SU-DHL-6 (cell line): ENCODE measurements around the gene UGT2B11.
"Not testable (repeated sequence)": the region's sequence is repeated elsewhere in the genome, so short reads cannot be mapped to it uniquely, and the experiment has no call there.

Experiments
- H2AFZ ChIP-seq: fragments of 200-600 bp; sonication (generic); 2 replicates; pipeline ENCODE4 v1.6.1; 2014; ENCODE audit warnings: low read depth, mild to moderate bottlenecking, moderate library complexity, mixed read lengths, antibody characterized with exemption, low read length; ENCODE audit not compliant: severe bottlenecking
- H3F3A ChIP-seq: fragments of 200-600 bp; shearing (Covaris generic); 2 replicates; pipeline ENCODE4 v1.6.0; 2016; ENCODE audit warnings: antibody characterized with exemption, mild to moderate bottlenecking; ENCODE audit not compliant: insufficient read depth
- H3K27ac ChIP-seq: fragments of 200-600 bp; sonication (generic); 2 replicates; pipeline ENCODE4 v1.5.1; 2016; ENCODE audit warnings: low read depth, mild to moderate bottlenecking, low read length, moderate library complexity, mixed read lengths
- H3K27me3 ChIP-seq: fragments of 200-600 bp; sonication (generic), shearing (Covaris generic); 2 replicates; pipeline ENCODE4 v1.6.0; 2014; ENCODE audit warnings: mild to moderate bottlenecking, low read length
- H3K36me3 ChIP-seq: fragments of 200-600 bp; sonication (generic); 2 replicates; pipeline ENCODE4 v1.6.1; 2014; ENCODE audit warnings: mild to moderate bottlenecking, low read length, mixed read lengths
- H3K4me2 ChIP-seq: fragments of 300-600, 200-600 bp; shearing (Covaris generic), sonication (generic); 2 replicates; pipeline ENCODE4 v1.6.0; 2014; ENCODE audit warnings: low read length, low read depth, mild to moderate bottlenecking; ENCODE audit not compliant: poor library complexity, severe bottlenecking
- H3K4me3 ChIP-seq: fragments of 200-600 bp; sonication (generic); 2 replicates; pipeline ENCODE4 v1.5.1; 2014; ENCODE audit warnings: antibody characterized with exemption, low read length, mild to moderate bottlenecking, mixed read lengths; ENCODE audit not compliant: insufficient read depth, poor library complexity, severe bottlenecking
- H3K79me2 ChIP-seq: fragments of 200-600 bp; sonication (generic); 2 replicates; pipeline ENCODE4 v1.6.1; 2014; ENCODE audit warnings: mild to moderate bottlenecking, low read length, moderate library complexity; ENCODE audit not compliant: insufficient read depth
- H3K9ac ChIP-seq: fragments of 200-600 bp; sonication (generic); 2 replicates; pipeline ENCODE4 v1.7.0; 2014; ENCODE audit warnings: mild to moderate bottlenecking, low read length
- H3K9me2 ChIP-seq: fragments of 200-600 bp; sonication (generic); replicated peaks from 2 replicates; pipeline ENCODE4 v1.6.1; 2014; ENCODE audit warnings: low read length; ENCODE audit not compliant: insufficient read depth
- H3K9me3 ChIP-seq: fragments of 200-600 bp; sonication (generic); 2 replicates; pipeline ENCODE4 v1.6.1; 2014; ENCODE audit warnings: low read length, mixed read lengths; ENCODE audit not compliant: insufficient read depth
- H4K20me1 ChIP-seq: fragments of 200-600 bp; sonication (generic); 2 replicates; pipeline ENCODE4 v1.6.1; 2014; ENCODE audit warnings: low read depth, mild to moderate bottlenecking, antibody characterized with exemption, low read length, moderate library complexity, mixed read lengths
- CTCF ChIP-seq: fragments of 200-600 bp; sonication (generic); IDR thresholded peaks from one replicate; pipeline ENCODE4 v1.5.1; 2017; ENCODE audit warnings: antibody characterized with exemption, mild to moderate bottlenecking, low read length, moderate library complexity; ENCODE audit not compliant: insufficient read depth, poor library complexity, severe bottlenecking
- EZH2phosphoT487 ChIP-seq: fragments of 200-600 bp; sonication (generic), shearing (Covaris generic); conservative IDR thresholded peaks from 2 replicates; pipeline ENCODE4 v1.6.1; 2018; ENCODE audit warnings: mild to moderate bottlenecking, antibody characterized with exemption, low read length, moderate library complexity, mixed read lengths

Gene UGT2B11

GRCh38 chr4:69210911-69211310, 3.6 kb downstream of the UGT2B11 start:
- no peak overlapping the region for H3K27ac ChIP-seq
- no peaks in the 10 kb centered on the region for H3K79me2 ChIP-seq
- H3K9me3 ChIP-seq, result no peaks in the 10 kb centered on the region
- no peaks in the 10 kb centered on the region for H4K20me1 ChIP-seq
- H3K4me3 ChIP-seq, result no peak overlapping the region
- no peaks in the 10 kb centered on the region for H3F3A ChIP-seq
- H3K4me2 ChIP-seq, result no peak overlapping the region
- H3K36me3 ChIP-seq, result no peaks in the 10 kb centered on the region
- no peak overlapping the region for H2AFZ ChIP-seq
- TF ChIP-seq EZH2phosphoT487 (no peak), CTCF (no peak)
- H3K27me3 ChIP-seq, result no peaks in the 10 kb centered on the region
- H3K9ac ChIP-seq, result no peak overlapping the region
- H3K9me2 ChIP-seq, result no peaks in the 10 kb centered on the region

GRCh38 chr4:69198506-69198905, 16.0 kb downstream of the UGT2B11 start:
- not testable (repeated sequence) for H3K9me3 ChIP-seq, H3K27ac ChIP-seq, H3F3A ChIP-seq, H3K9ac ChIP-seq, H3K36me3 ChIP-seq, H4K20me1 ChIP-seq, H3K9me2 ChIP-seq, H3K4me2 ChIP-seq, H3K27me3 ChIP-seq, H3K4me3 ChIP-seq, H3K79me2 ChIP-seq, H2AFZ ChIP-seq

GRCh38 chr4:69196209-69196965, 18.2 kb downstream of the UGT2B11 start:
- H4K20me1 ChIP-seq, result no peaks in the 10 kb centered on the region
- H2AFZ ChIP-seq, result no peak overlapping the region
- no peaks in the 10 kb centered on the region for H3K27me3 ChIP-seq
- H3K9ac ChIP-seq, result no peak overlapping the region
- H3K9me3 ChIP-seq, result no peaks in the 10 kb centered on the region
- no peaks in the 10 kb centered on the region for H3K79me2 ChIP-seq
- no peaks in the 10 kb centered on the region for H3F3A ChIP-seq
- no peak overlapping the region for H3K4me3 ChIP-seq
- H3K4me2 ChIP-seq, result no peak overlapping the region
- TF ChIP-seq EZH2phosphoT487, result no peak
- TF ChIP-seq CTCF, result no peak
- no peak overlapping the region for H3K27ac ChIP-seq
- H3K36me3 ChIP-seq, result no peaks in the 10 kb centered on the region
- no peaks in the 10 kb centered on the region for H3K9me2 ChIP-seq

GRCh38 chr4:69194166-69194565, 20.4 kb downstream of the UGT2B11 start:
- no peaks in the 10 kb centered on the region for H3K79me2 ChIP-seq
- no peak overlapping the region for H3K4me2 ChIP-seq
- TF ChIP-seq EZH2phosphoT487 (no peak), CTCF (no peak)
- no peak overlapping the region for H3K27ac ChIP-seq
- no peak overlapping the region for H3K9ac ChIP-seq
- no peaks in the 10 kb centered on the region for H3K36me3 ChIP-seq
- H3K4me3 ChIP-seq, result no peak overlapping the region
- no peak overlapping the region for H2AFZ ChIP-seq
- H3F3A ChIP-seq, result no peaks in the 10 kb centered on the region
- no peaks in the 10 kb centered on the region for H4K20me1 ChIP-seq
- H3K9me3 ChIP-seq, result no peaks in the 10 kb centered on the region
- H3K9me2 ChIP-seq, result no peaks in the 10 kb centered on the region
- no peaks in the 10 kb centered on the region for H3K27me3 ChIP-seq

- H3K27ac ChIP-seq, H3K4me3 ChIP-seq, H4K20me1 ChIP-seq, H3K36me3 ChIP-seq, H3K79me2 ChIP-seq, H3F3A ChIP-seq, H3K9me2 ChIP-seq, H2AFZ ChIP-seq, H3K27me3 ChIP-seq, H3K4me2 ChIP-seq, H3K9ac ChIP-seq, H3K9me3 ChIP-seq: not testable (repeated sequence)
Observed at GRCh38 chr4:69191905-69192304, 22.6 kb downstream of the UGT2B11 start.

- H3K9me3 ChIP-seq, H3K9ac ChIP-seq, H3F3A ChIP-seq, H3K27ac ChIP-seq, H3K27me3 ChIP-seq, H3K4me3 ChIP-seq, H2AFZ ChIP-seq, H4K20me1 ChIP-seq, H3K79me2 ChIP-seq, H3K9me2 ChIP-seq, H3K36me3 ChIP-seq, H3K4me2 ChIP-seq: not testable (repeated sequence)
Observed at GRCh38 chr4:69190621-69191020, 23.9 kb downstream of the UGT2B11 start.
